HG03571 (cell line): ENCODE data around the gene BLVRA.
A peak's percentile ranks its signal among the peaks of the same experiment; 100 is the strongest.
"Not testable (repeated sequence)": the region's sequence is repeated elsewhere in the genome, so short reads cannot be mapped to it uniquely, and the experiment has no call there.

Experiments used
- ATAC-seq: cut with Tn5 transposase; IDR thresholded peaks from one replicate; pipeline ENCODE4 v1.9.1; 2021; ENCODE audit not compliant: unreplicated experiment

Gene BLVRA, protein sequence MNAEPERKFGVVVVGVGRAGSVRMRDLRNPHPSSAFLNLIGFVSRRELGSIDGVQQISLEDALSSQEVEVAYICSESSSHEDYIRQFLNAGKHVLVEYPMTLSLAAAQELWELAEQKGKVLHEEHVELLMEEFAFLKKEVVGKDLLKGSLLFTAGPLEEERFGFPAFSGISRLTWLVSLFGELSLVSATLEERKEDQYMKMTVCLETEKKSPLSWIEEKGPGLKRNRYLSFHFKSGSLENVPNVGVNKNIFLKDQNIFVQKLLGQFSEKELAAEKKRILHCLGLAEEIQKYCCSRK

DNA sequence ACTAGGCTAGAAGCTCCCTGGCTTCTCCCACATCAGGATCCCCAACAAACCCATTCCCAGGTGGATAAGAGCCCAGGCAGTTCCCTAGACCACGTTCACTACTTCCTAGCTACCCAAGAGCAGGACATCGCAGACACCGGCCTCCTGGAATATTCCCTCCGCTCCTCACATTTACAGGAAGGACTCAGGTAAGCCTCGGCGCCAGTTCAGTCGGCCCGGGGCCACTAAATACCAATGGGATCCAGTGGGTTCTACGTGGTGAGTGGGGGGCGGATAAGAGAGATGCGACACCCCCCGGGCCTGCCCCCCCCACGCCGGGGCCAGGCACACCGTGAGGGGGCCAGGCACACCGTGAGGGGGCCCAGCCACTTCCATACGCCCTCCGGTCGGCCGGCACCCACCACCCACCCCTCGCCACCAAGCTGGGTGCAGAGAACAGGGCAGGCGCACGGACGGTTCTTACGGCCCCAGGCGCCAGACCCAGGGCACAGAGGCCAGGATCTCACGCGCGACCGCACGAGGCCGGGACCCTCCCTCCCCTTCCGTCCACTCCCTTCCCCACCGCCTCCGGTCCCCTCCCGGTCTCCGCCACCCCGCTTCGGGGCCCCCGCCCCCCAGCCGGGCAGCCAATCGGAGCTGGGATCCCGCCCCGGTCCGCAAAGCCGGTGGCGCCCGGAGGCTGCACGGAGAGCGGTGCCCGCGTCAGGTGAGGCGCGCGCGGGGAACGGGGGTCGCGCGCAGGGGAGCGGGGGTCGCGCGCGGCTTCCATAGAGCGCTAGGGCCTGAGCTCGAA, at the start of gene BLVRA:
Gene BLVRA (plus strand): TSS at position 652 of the 793 bp plus-strand sequence. CDS start 12,479 bp downstream, outside the sequence.
- ATAC-seq: peak; percentile 61

DNA sequence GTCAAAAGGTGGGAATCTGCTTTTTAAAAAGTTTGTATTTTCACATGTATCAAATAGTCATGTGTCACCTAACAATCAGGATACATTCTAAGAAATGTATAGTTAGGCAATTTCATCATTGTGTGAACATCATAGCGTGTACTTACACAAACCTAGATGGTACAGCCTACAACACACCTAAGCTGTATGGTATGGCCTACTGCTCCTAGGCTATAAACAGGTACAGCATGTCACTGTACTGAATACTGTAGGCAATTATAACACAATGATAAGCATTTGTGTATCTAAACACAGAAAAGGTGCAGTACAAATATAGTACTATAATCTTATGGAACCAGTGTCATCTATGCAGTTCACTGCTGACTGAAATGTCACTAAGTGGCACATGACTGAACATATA, 47.0 kb upstream of the BLVRA start:
- no peak for ATAC-seq

DNA sequence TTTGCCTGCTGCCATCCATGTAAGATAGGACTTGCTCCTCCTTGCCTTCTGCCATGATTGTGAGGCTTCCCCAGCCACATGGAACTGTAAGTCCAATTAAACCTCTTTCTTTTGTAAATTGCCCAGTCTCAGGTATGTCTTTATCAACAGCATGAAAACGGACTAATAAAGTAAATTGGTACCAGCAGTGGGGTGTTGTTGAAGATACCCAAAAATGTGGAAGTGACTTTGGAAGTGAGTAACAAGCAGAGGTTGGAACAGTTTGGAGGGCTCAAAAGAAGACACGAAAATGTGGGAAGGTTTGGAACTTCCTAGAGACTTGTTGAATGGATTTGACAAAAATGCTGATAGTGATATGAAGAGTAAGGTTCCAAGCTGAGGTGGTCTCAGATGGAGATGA, 42.5 kb upstream of the BLVRA start:
- ATAC-seq: not testable (repeated sequence)

DNA sequence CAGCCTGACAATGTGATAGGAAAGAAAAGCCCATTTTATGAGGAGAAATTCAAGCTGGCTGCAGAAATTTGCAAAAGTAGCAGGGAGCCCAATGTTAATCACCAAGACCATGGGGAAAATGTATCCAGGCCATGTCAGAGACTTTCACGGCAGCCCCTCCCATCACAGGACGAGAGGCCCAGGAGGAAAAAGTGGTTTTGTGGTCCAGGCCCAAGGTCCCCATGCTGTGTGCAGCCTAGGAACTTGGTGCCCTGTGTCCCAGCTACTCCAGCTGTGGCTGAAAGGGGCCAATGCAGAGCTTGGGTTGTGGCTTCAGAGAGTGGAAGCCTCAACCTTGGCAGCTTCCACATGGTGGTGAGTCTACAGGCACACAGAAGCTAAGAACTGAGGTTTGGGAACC, 41.9 kb upstream of the BLVRA start:
- no peak for ATAC-seq

DNA sequence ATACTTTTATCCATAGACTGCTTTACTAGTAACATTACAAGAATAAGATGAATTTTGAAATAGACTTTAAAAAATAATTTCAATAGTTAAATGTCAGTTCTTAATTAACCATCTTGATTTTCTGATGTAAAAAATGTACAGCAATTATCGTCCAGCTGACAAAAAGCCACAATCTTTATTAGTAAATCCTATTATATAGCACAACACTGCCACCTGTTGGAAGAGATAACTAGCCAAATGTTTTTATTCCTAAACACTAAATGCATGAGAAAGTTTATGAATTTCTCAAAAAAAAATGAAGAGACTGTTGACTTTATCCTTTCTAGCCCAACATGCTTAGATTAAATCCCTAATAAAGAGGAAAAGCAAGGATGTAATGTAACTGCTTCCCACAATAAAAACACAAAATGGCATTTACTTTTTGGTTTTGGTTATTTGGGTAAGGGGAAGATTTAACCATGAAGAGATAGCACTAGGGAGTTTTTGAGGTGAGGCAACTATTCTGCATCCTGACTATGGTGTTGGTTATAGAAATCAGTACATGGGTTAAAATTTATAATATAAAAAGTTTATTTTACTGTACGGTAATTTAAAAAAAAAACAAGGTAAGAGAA, 37.2 kb upstream of the BLVRA start:
- ATAC-seq: no peak

DNA sequence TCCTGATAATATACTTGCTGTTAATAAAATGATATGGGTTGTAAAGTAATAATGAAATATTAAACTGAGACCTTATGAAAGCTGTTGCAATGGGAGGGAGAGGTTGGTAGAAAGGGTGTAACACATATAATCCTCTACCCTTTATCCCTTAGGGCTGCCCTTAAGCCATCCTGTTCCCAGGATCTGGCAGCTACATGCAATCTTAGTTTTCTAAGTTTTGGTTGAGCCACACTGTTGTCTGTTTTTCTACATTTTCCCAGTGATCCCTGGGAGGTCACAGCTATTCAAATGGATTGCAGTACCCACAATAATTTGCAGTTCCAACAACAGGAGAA, 35.5 kb upstream of the BLVRA start:
- no peak for ATAC-seq

DNA sequence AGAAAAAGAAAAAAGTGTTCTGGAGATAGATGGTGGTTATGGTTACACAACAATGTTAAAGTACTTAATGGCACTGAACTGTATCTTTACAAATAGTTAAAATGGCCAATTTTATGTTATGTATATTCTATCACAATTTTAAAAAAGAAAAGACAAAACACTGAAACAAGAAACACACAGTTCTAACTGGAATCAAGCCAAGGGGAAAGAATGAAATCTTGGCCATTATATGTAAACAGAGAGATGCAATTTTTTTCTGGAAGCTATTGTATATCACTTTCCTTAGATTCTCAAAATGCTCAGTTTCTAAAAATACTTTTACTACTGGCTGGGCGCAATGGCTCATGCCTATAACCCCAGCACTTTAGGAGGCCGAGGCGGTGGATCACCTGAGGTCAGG, 33.2 kb upstream of the BLVRA start:
- ATAC-seq: no peak

DNA sequence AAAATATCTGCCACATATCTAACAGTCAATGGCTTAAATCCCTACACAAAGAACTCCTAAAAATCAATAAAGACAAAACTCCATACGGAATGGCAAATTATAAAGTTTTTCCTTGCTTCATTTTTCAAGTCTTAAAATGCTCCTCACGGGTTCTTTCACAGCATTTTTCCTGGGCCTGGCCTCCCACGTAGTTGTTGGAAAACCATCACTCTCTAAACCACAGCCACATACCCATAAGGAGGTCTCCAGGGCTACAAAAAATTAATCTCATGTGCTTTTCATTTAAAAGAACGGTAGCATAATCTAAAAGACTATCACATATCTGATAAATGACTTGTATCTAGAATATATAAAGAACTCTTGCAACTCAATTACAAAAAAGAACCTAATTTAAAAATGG, 32.0 kb upstream of the BLVRA start:
- ATAC-seq: no peak

DNA sequence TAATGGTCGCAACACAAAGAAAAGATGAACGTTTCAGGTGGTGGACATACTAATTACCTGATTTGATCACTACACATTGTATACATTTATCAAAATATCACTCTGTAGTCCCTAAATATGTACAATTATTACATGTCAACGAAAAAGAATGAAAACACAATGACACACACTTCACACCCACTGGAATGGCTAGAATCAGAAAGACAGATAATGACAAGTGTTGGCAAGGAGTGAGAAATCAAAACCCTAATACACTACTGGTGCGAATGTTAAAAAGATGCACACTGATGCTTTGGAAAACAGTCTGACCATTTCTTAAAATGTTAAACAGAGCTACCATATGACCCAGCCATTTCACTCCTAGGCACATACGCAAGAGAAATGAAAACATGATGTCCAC, 31.5 kb upstream of the BLVRA start:
- no peak for ATAC-seq

DNA sequence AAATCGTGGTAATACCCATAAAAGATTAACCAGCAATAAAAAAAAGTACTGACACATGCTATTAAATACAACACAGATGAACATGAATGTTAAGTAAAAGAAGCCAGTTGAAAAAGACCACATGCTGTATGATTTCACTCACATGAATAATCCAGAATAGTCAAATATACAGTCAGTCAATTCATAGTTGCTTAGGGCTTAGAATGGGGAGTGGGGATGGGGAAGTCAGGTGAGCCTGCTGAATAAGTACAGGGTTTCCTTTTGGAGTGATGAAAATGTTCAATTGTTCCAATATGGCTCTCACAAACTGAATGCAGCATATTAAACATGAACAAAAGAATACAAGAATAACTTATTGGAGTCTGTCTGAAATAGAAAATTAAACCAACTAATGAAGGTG, 31.0 kb upstream of the BLVRA start:
- ATAC-seq: no peak

DNA sequence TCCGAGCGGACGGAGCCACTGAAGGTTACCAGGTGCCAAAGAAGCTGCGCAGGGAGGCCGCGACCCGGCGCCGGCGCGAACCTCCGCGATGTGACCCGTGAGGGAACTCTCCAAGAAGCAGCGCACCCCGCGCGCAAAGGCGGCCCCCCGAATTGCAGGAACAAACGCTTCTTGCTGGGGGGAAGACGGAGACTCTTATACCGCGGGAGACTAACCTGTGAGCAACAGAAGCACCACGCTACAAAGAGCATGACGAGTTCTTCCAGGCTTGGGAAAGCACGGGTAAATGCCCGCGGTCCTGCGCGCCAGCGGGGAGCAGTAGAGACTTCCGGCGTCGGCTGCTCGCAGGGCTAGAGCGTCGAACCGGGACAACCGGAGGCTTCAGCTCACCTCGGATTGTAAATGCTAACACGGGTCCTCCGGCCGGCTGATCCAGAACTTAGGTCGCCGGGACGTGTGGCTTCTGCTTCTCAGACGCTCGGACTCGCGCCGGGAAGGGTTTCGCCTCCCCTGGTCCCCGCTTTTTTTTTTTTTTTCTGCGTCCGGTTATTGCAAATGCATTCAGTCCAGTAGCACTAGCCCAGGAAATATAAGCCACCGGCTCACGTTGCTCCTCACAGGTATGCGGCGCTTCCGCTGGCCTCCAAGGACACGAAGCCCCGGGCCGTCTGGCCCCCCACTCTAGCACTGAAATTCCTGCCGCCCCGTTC, 29.1 kb upstream of the BLVRA start, which contains the start of gene COA1:
Gene COA1 (minus strand): TSS at position 310 of the 710 bp plus-strand sequence. CDS start 80,909 bp downstream, outside the sequence.
- peak; percentile 72 for ATAC-seq

DNA sequence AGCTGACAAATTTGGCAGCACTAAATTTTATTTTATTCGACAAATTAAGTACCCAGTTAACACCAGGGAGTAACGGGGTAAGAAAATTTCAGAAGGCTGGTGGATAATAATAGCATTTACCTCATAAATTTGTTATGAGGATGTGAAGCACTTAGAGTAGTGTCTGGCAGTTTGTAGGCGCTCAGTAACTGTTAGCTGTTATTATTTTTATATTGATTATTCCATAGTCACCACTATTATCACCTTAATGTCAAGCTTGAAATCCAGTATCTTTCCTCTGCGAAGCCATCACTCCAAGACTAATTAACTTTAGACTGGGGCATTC, 28.6 kb upstream of the BLVRA start:
- ATAC-seq: no peak

DNA sequence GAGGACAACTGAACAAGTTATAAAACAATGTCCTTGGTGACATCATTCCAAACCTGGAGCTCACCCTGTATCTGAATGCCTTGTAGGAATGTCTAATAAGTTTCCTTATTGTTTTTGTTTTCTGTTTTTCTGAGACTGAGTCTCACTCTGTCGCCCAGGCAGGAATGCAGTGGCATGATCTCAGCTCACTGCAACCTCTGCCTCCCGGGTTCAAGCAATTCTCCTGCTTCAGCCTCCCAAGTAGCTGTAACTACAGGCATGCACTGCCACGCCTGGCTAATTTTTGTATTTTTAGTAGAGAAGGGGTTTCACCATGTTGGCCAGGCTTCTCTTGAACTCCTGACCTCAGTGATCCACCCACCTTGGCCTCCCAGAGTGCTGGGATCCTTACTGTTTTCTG, 27.0 kb upstream of the BLVRA start:
- ATAC-seq: not testable (repeated sequence)

DNA sequence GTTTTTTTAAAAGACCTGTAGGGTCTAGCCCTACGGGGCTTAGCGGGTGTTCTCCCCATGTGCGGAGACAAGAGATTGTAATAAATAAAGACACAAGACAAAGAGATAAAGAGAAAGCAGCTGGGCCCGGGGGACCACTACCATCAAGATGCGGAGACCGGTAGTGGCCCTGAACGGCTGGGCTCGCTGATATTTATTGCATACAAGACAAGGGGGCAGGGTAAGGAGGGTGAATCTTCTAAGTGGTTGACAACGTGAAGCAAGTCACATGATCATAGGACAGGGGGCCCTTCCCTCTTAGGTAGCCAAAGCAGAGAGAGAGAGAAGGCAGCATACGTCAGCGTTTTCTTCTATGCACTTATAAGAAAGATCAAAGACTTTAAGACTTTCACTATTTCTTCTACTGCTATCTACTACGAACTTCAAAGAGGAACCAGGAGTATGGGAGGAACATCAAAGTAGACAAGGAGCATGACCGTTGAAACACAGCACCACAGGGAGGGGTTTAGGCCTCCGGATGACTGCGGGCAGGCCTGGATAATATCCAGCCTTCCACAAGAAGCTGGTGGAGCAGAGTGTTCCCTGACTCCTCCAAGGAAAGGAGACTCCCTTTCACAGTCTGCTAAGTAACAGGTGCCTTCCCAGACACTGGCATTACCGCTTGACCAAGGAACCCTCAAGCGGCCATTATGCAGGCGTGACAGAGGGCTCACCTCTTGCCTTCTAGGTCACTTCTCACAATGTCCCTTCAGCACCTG, 23.7 kb upstream of the BLVRA start:
- not testable (repeated sequence) for ATAC-seq

DNA sequence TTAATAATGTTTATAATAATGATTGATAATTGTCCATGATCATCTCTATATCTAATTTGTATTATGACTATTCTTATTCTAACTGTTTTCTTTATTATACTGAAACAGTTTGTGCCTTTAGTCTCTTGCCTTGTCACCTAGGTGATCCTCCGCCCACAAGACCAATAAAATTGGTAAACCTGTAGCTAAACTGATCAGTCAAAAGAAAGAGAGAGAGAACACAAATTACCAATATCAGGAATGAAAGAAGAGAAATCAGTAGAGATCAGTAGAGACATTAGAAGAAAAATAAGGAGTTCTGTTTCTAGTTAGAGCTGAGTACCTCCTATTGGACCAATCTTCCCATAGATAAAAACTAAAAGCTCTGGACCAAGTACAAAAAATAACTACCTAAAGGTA, 23.1 kb upstream of the BLVRA start:
- peak; percentile 12 for ATAC-seq

DNA sequence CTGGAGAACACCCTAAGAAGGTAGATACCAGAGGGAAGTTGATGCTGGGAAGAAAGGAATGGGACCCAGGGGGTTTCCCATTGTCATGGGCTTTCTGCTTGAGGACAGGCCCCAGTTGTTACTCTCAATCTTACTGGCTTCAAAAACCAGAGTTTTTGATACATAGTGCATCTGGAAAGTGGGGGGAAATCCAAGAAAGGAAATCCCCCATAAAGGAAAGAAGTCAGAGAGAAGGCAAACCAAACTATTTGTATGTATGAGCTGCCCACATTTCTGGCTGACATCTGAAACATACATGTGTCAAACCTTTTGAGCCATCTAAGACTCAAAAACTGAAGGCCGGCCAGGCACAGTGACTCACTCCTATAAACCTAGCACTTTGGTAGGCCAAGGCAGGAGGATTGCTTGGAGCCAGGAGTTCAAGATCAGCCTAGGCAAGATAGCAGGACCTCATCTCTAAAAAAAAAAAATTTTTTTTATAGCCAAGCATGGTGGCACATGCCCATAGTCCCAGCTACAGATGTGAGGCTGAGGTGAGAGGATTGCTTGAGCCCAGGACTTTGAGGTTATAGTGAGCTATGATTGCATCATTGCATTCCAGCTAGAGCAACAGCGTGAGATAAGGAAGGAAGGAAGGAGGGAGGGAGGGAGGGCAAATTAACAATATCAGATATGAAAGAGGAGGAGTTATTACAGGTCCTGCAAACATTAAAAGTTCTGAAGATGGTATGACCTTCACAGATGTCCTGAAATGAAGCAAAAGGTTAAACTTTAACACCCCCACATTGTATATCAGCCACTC, 22.5 kb upstream of the BLVRA start:
- ATAC-seq: peak; percentile 63

DNA sequence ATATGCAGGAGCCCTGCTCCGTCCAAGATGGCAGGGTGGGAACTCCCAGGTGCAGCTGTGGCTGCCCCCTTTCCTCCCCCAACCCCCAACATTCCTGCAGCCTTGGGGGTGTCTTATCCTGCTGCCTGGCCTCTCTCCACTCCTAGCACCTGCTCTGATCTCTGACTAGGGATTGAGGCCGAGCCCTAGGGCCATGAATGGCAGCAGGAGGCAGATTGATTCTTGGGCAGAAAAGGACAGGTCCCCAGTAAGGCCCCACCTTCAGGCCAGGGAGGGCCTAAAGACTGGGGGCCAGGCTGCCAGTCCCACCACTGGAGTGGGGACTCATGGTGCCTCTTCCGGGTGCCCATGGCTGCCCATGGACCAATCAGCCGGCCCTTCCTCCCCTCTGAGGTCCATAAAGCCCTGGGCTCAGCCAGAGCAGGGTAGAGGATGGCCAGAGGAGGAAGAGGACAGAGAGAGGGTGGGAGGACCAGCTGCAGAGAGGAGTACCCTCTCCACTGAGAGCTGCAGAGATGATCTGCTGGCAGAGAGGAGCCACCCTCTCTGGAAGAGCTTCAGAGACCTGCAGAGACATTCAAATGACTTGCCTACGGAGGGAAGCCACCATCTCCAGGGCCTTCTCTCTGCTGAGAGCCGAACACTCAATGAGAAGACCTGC, 20.9 kb upstream of the BLVRA start:
- ATAC-seq: no peak

DNA sequence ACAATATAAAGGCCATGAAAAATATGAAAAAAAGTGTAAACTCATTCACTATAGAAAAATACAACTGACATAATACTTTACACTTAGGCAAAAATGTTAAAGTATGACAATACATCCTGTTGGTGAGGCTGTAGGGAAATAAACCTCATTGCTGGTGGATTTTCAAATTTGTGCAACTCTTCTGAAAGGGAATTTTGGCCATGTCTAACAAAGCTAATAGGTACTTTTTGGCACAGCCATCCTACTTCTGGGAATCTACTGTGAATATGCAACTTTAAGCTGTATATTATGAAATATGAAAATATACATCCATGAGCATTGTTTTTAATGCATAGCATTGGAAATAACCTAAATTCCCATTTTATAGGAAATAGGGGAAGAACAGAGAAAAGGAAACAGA, 15.8 kb upstream of the BLVRA start:
- ATAC-seq: no peak

DNA sequence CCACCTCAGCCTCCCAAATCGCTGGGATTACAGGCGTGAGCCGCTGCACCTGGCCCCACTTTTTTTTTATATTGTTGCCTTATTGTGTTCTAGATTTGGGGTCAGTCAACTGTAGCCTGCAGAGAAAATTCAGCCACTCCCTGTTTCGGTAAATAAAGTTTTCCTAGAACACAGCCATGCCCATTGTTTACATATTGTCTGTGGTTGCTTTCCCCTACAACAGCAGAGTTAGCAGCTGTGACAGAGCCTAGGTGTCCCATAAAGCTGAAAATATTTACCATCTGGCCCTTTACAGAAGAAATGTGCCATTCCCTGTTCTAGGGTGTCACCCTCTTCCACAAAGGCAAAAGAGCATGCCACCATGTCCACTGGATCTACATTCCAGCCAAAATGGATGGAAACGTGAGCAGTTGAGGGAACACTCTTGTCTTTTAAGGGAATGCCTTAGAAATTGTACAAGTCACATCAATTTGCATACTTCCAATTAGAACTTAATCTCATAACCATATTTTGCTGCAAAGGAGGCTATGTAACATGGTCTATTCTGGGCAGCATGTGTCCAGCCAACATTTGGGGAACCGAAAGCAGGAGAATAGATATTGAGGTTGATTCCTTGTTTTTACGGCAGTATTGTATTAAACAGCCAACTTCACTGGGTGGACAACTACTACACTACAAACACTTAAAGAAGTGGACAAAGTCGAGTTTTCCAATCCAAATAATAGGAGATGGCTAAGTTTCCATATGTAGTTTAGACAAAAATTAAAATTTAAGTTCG, 11.0 kb upstream of the BLVRA start:
- no peak for ATAC-seq
